ACHN (cell line): ENCODE results near the gene MTHFD1L.

Source experiments
- DNase-seq: peaks from one replicate; pipeline ENCODE4 v3.0.0-alpha.2; 2015
- in situ Hi-C: cut with HindIII; loops from 2 replicates; pipeline ENCODE4 v1.10.0; 2017; ENCODE audit warnings: low sequenced_read_pairs, low pct_ligation_motif_present, low pct_unique_long_range_greater_than_20kb

Gene MTHFD1L

GRCh38 chr6:151001387-151002056 lies 136.0 kb downstream of the MTHFD1L start:
- no peak for DNase-seq

DNA sequence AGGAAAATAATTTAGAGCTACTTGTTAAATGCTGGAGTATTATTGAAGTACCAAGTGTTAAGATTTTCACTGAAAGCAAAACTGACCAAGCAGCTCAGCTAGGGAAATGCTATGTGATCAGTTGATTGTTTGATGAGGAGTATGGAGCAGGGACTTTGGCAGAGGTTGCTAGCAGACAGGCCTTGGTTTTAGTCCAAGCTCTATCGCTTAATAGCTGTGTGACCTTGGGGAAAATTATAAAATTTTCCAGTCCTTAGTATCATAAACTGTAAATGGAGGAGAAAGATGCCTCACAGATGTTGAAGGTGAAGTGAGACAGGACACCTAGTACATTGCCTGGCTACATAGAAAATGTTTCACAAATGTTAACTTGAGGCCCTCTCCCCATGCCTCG lies 136.6 kb downstream of the MTHFD1L start:
- no peak for DNase-seq
- in situ Hi-C loops, result no loop called here

More at GRCh38 chr6:151001387-151002056, 136.0 kb downstream of the MTHFD1L start:
- in situ Hi-C loops, result no loop called here

DNA sequence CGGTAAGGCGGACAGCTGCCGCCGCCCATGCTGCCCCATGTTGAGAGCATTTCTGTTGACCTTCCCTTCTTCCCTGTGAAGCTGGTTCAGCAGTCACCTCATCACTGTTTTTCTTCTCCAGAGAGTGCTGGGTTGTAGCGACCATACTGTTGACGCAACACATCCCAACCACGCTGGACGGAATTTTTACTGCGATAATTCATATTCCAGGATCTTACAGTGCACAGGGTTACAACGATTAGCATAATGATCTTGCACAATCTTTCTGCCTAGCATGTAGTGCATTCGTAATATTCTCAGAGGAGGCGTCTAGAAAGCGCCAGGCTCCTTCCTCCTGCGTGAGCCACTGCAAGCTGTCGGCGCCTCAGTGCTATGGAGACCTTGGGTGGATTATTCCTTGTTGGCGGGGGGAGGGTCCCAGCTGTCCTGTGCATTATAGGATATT lies 137.0 kb downstream of the MTHFD1L start:
- no peak for DNase-seq
- in situ Hi-C loops, result no loop called here

DNA sequence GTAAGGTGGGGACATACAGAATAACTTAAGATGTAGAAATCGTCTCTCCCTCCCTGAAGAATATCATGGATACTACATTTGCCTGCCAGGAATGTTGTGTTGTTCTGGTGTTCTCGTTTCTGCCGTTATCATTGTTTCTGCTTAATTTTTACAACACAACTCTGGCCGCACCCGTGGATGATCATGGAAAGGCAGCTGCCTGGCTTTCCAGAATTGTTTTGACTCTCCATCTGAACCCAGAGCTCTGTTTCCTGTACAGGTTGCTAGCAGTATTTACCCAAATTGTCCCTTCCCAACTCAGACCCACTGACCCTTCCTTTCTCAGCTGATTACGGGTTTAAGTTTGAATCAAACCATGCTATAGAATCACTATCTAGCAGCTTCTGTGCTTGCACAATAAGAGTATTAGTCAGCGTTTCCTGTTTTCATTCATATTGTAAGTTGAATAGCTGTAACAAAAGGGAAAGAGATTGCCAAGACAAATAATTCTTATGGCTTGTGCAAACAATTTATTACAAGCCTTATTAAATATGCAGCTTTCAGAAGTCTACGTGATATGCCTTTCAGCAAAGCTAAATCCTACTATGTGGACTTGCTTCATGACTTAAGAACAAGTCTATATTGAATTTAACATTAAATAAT lies 139.0 kb downstream of the MTHFD1L start:
- in situ Hi-C loops, result no loop called here
- no peak for DNase-seq

DNA sequence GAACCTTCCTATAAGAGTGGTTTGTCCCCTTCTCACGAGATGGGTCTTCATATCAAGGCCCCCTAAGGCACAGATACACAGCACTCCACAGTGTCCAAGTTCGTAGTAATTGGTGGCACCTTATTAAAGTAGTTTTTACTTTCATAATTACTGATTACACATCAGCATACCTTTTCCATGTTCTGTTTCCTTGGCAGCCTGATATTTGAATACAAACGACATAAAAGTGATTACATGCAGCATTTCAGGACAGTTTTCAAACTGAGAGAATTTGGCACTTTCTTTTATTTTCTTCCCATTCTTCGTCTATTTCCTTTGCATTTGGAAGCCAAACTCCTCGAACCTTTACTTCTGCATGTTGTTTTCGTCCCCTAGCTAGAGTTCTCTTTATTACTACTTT lies 139.7 kb downstream of the MTHFD1L start:
- in situ Hi-C loops, result no loop called here
- DNase-seq, result no peak

GRCh38 chr6:151005896-151006632 lies 140.6 kb downstream of the MTHFD1L start:
- DNase-seq, result no peak

DNA sequence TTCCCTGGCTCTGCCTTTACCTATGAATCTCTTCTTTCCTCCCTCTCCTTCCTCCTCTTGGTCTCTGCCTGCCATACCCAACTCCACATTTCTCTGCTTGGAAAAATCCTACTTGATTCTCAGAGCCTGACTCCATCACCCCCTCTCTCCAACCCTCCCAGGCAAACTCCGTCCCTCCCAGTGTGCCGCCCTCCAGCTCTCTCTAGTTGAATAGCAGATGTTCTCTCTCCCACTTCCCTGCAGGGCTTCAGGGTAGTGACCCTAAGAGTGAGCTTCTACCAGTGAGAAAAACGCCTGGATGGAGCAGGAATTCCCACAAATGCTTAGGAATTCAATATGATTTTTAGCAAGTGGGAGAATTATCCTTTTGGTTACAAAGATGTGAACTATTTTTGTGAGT lies 141.6 kb downstream of the MTHFD1L start:
- in situ Hi-C loops, result no loop called here
- DNase-seq, result no peak

More at GRCh38 chr6:151005896-151006632, 140.6 kb downstream of the MTHFD1L start:
- in situ Hi-C loops, result no loop called here

GRCh38 chr6:151007922-151008321 lies 142.4 kb downstream of the MTHFD1L start:
- no peak for DNase-seq
- in situ Hi-C loops, result no loop called here

DNA sequence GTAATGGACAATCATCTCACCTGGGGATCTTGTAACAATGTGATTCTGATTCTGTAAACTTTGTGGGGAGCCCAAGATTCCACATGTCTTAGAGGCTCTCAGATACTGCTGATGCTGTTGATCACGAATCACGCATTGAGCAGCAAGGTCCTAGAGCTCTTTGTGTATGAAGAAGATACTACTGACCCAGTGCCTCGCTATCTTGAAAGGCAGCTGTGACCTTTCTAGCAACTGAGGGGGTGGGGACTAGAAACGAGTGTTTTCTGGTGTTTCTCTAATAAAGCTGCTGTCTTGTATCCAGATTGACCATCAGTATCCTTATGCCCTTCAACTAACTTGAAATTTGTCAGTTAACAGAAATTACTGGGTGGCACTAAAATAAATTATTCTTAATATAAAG lies 142.9 kb downstream of the MTHFD1L start:
- in situ Hi-C loops, result no loop called here
- DNase-seq, result no peak

- in situ Hi-C loops, result no loop called here
- DNase-seq, result no peak
These were observed 144.1 kb downstream of the MTHFD1L start for GRCh38 chr6:151009576-151009975.

DNA sequence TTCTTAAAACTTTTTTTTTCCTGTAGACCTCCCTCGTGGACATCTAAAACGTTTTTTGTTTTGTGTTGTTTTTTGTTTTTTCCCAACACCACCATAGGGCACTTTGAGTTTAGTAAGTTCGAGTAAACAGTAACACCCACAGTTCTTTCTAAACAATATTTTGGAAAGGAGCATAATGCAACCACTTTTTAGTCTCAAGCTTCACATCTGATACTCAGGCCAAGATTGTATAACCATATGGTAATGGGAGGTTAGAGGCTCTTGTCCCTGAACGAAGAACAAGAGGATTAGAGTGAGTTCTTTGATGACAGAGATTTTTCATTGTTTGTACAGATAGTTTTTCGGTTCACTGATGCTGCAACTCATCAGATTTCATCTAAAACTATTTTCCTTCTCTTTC lies 144.6 kb downstream of the MTHFD1L start:
- in situ Hi-C loops, result no loop called here
- no peak for DNase-seq

- DNase-seq, result no peak
- in situ Hi-C loops, result no loop called here
These were observed 147.1 kb downstream of the MTHFD1L start for GRCh38 chr6:151012321-151013294.

GRCh38 chr6:151014404-151015100 lies 149.1 kb downstream of the MTHFD1L start:
- DNase-seq, result peak; percentile 60
- in situ Hi-C loops, result no loop called here

DNA sequence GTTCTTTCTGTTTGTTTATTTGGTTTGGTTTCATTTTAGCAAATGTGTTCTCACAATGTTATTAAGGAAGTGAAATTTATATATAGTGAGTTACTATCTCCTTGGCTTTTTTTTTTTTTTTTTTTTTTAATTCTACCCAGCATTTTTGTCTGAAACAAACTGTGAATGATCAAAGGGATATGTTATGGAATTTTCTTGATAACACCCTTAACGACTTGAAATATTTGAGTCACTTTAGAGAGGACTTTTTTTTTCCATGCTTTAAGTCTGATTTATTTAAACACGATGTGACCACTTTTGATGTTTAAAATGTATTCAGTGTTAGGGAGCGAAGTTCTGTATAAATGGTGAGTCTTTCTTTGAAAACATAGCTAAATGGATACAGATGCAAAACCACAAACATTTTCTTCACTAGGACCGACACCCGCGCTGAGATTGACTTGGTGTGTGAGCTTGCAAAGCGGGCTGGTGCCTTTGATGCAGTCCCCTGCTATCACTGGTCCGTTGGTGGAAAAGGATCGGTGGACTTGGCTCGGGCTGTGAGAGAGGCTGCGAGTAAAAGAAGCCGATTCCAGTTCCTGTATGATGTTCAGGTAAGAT lies 149.7 kb downstream of the MTHFD1L start:
- no peak for DNase-seq

GRCh38 chr6:151016107-151016506 lies 150.6 kb downstream of the MTHFD1L start:
- no peak for DNase-seq
- in situ Hi-C loops, result no loop called here

More for the DNA sequence above, 149.7 kb downstream of the MTHFD1L start:
- in situ Hi-C loops, result no loop called here

GRCh38 chr6:151018046-151018445 lies 152.5 kb downstream of the MTHFD1L start:
- in situ Hi-C loops, result no loop called here
- peak; percentile 78 for DNase-seq

- in situ Hi-C loops, result no loop called here
- no peak for DNase-seq
These were observed 153.6 kb downstream of the MTHFD1L start for GRCh38 chr6:151018911-151019782.
